Trophoblast cell (in vitro differentiated cells and primary cell): Measurements from ENCODE around the gene KIF23.
"Not testable (repeated sequence)": the region's sequence is repeated elsewhere in the genome, so short reads cannot be mapped to it uniquely, and the experiment has no call there.

ENCODE experiments used
- DNase-seq, 2 donors: peaks; one replicate each; pipeline ENCODE4 v3.0.0-alpha.2; 2016
- H2AFZ ChIP-seq: 2 replicates; pipeline ENCODE4 v1.6.1; 2013; ENCODE audit warnings: low read length, moderate library complexity, mild to moderate bottlenecking; ENCODE audit not compliant: insufficient read depth, poor library complexity
- H2AK5ac ChIP-seq: 2 replicates; pipeline ENCODE4 v1.6.1; 2013; ENCODE audit warnings: mild to moderate bottlenecking, low read length
- H2BK120ac ChIP-seq: 2 replicates; pipeline ENCODE4 v1.6.1; 2013; ENCODE audit warnings: low read length, mild to moderate bottlenecking, moderate library complexity; ENCODE audit not compliant: insufficient read depth, poor library complexity
- H2BK12ac ChIP-seq: 2 replicates; pipeline ENCODE4 v1.6.1; 2013; ENCODE audit warnings: mild to moderate bottlenecking, low read length, moderate library complexity
- H2BK5ac ChIP-seq: 2 replicates; pipeline ENCODE4 v1.6.1; 2013; ENCODE audit warnings: low read length, low read depth, moderate library complexity, mild to moderate bottlenecking; ENCODE audit not compliant: poor library complexity
- H3K14ac ChIP-seq: 2 replicates; pipeline ENCODE4 v1.6.1; 2013; ENCODE audit warnings: mild to moderate bottlenecking, low read length
- H3K18ac ChIP-seq: 2 replicates; pipeline ENCODE4 v1.6.1; 2013; ENCODE audit warnings: mild to moderate bottlenecking, low read length
- H3K23ac ChIP-seq: 2 replicates; pipeline ENCODE4 v1.6.1; 2013; ENCODE audit warnings: low read length
- H3K27ac ChIP-seq: 2 replicates; pipeline ENCODE4 v1.5.1; 2013; ENCODE audit warnings: low read depth, mild to moderate bottlenecking, inconsistent platforms, low read length, moderate library complexity
- H3K27me3 ChIP-seq: 2 replicates; pipeline ENCODE4 v1.6.1; 2013; ENCODE audit warnings: inconsistent platforms, mild to moderate bottlenecking, low read length, moderate library complexity; ENCODE audit not compliant: insufficient read depth
- H3K36me3 ChIP-seq, 2 experiments: 1 replicate in 1 of 2; 2 replicates in 1 of 2; pipeline ENCODE4 v1.6.1; 2013; ENCODE audit warnings: low read length in 2 of 2, mild to moderate bottlenecking in 2 of 2, moderate library complexity in 1 of 2; ENCODE audit not compliant: insufficient read depth in 2 of 2, control insufficient read depth in 1 of 2
- H3K4ac ChIP-seq: 2 replicates; pipeline ENCODE4 v1.6.1; 2013; ENCODE audit warnings: low read depth, mild to moderate bottlenecking, low read length, moderate library complexity
- H3K4me1 ChIP-seq, 2 experiments: 1 replicate in 1 of 2; 2 replicates in 1 of 2; pipeline ENCODE4 v1.6.1; 2013; ENCODE audit warnings: low read length in 2 of 2, mild to moderate bottlenecking in 2 of 2, moderate library complexity in 1 of 2; ENCODE audit not compliant: insufficient read depth in 2 of 2, control insufficient read depth in 1 of 2
- H3K4me2 ChIP-seq: 2 replicates; pipeline ENCODE4 v1.6.1; 2013; ENCODE audit warnings: inconsistent platforms, mild to moderate bottlenecking, low read length, moderate library complexity
- H3K4me3 ChIP-seq: 2 replicates; pipeline ENCODE4 v1.5.1; 2013; ENCODE audit warnings: mild to moderate bottlenecking, low read depth, low read length, inconsistent platforms
- H3K79me1 ChIP-seq: one replicate; pipeline ENCODE4 v1.6.1; 2013; ENCODE audit warnings: low read length
- H3K79me2 ChIP-seq: 2 replicates; pipeline ENCODE4 v1.6.1; 2013; ENCODE audit warnings: low read length, mild to moderate bottlenecking; ENCODE audit not compliant: control insufficient read depth, insufficient read depth, poor library complexity
- H3K9ac ChIP-seq: 2 replicates; pipeline ENCODE4 v1.6.1; 2013; ENCODE audit warnings: mild to moderate bottlenecking, low read length
- H3K9me3 ChIP-seq: 2 replicates; pipeline ENCODE4 v1.6.1; 2013; ENCODE audit warnings: low read depth, mild to moderate bottlenecking, control low read depth, inconsistent platforms, low read length; ENCODE audit not compliant: insufficient read depth
- H4K12ac ChIP-seq: 2 replicates; pipeline ENCODE4 v1.6.1; 2013; ENCODE audit warnings: low read depth, mild to moderate bottlenecking, low read length, moderate library complexity
- H4K8ac ChIP-seq: 2 replicates; pipeline ENCODE4 v1.6.1; 2013; ENCODE audit warnings: low read depth, mild to moderate bottlenecking, low read length, moderate library complexity
- H4K91ac ChIP-seq: one replicate; pipeline ENCODE4 v1.6.1; 2013; ENCODE audit warnings: low read depth, mild to moderate bottlenecking, low read length, moderate library complexity
- WGBS: extraction: QIAGEN DNeasy Blood & Tissue Kit; methylation state at CpG from one replicate; pipeline ENCODE4 v1.1.7; 2013; ENCODE audit warnings: missing lambda C conversion rate; ENCODE audit not compliant: insufficient read length, insufficient coverage; ENCODE audit errors: extremely low coverage; 5-methylcytosine and 5-hydroxymethylcytosine counted together

KIF23 gene

GRCh38 chr15:69450221-69450620, 36.1 kb downstream of the KIF23 start:
- H3K79me1 ChIP-seq, H3K4me2 ChIP-seq, DNase-seq, H4K12ac ChIP-seq, H3K4me1 ChIP-seq, H3K4me3 ChIP-seq, H2AK5ac ChIP-seq, H2BK12ac ChIP-seq, H3K14ac ChIP-seq, H3K27ac ChIP-seq, H3K18ac ChIP-seq, H4K8ac ChIP-seq, H3K9ac ChIP-seq, H3K9me3 ChIP-seq, H4K91ac ChIP-seq, H2BK120ac ChIP-seq, H2AFZ ChIP-seq, H3K4ac ChIP-seq, H3K27me3 ChIP-seq, H2BK5ac ChIP-seq, H3K23ac ChIP-seq: not testable (repeated sequence)
- Histone ChIP-seq H3K36me3 (peaks cover 7 to 20% of the 10 kb centered on the region in 2 experiments), H3K79me2 (peaks cover 12% of the 10 kb centered on the region)
- WGBS = no CpG with 5 or more reads among the region's 4 CpGs

DNA sequence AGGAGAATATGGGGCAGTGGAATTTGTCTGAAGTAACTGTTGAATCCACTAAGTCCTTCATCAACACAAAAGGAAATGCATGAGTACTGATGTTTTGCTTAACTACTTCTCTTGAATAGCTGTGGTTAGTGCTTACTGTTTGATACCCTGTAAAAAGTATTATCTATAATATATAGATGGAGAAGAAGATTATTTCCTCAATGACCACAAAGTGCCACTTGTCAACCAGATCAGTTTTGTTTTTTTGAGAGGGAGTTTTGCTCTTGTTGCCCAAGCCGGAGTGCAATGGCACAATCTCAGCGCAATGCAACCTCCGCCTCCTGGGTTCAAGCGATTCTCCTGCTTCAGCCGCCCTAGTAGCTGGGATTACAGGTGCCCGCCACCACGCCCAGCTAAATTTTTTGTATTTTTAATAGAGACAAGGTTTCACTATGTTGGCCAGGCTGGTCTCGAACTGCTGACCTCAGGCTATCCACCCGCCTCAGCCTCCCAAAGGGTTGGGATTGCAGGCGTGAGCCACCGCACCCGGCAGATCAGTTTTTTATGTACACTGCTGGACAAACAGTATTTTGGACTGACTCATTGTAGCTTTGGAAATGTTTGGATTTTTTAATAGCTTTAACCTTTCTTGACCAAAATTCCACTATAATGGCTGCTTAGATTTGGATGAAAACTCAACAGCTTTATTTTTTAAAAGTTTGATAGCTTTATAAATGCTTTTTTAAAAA, 37.0 kb downstream of the KIF23 start:
- Histone ChIP-seq H3K79me1 (peaks cover 9% of the 10 kb centered on the region), H4K91ac (no peak overlapping the region), H3K4me1 (peaks cover 3 to 5% of the 10 kb centered on the region in 2 experiments), H3K4ac (no peak overlapping the region), H3K36me3 (peaks cover 9 to 26% of the 10 kb centered on the region in 2 experiments), H2BK12ac (no peak overlapping the region), H3K79me2 (peaks cover 12% of the 10 kb centered on the region), H2BK5ac (no peak overlapping the region), H3K9ac (no peak overlapping the region), H3K14ac (no peak overlapping the region), H3K18ac (no peak overlapping the region), H2AFZ (no peak overlapping the region), H3K23ac (no peak overlapping the region), H3K9me3 (no peaks in the 10 kb centered on the region), H2AK5ac (no peak overlapping the region), H4K8ac (no peak overlapping the region), H3K27me3 (no peaks in the 10 kb centered on the region), H2BK120ac (no peak overlapping the region), H3K4me3 (no peak overlapping the region), H3K27ac (no peak overlapping the region), H4K12ac (no peak overlapping the region), H3K4me2 (no peak overlapping the region)
- WGBS = no CpG with 5 or more reads among the region's 12 CpGs
- DNase-seq = no peak

GRCh38 chr15:69451951-69452691, 38.0 kb downstream of the KIF23 start:
- Histone ChIP-seq H3K14ac (peak overlapping the region; percentile 7), H3K4ac (no peak overlapping the region), H3K27me3 (no peaks in the 10 kb centered on the region), H2BK12ac (no peak overlapping the region), H3K79me1 (peaks cover 9% of the 10 kb centered on the region), H4K12ac (peak overlapping the region; percentile 49), H4K91ac (no peak overlapping the region), H2AK5ac (no peak overlapping the region), H3K4me2 (peak overlapping the region; percentile 84), H2AFZ (peak overlapping the region; percentile 30), H3K4me3 (peak overlapping the region; percentile 55), H3K23ac (no peak overlapping the region), H3K27ac (peak overlapping the region; percentile 5), H4K8ac (peak overlapping the region; percentile 76), H3K79me2 (peaks cover 12% of the 10 kb centered on the region), H3K18ac (no peak overlapping the region), H2BK120ac (no peak overlapping the region), H3K9ac (peak overlapping the region; percentile 69), H3K4me1 (peaks cover 3 to 5% of the 10 kb centered on the region in 2 experiments), H2BK5ac (no peak overlapping the region), H3K9me3 (no peaks in the 10 kb centered on the region), H3K36me3 (peaks cover 8 to 24% of the 10 kb centered on the region in 2 experiments)
- DNase-seq = peak; percentile 42 to 66
- no CpG with 5 or more reads among the region's 32 CpGs for WGBS

DNA sequence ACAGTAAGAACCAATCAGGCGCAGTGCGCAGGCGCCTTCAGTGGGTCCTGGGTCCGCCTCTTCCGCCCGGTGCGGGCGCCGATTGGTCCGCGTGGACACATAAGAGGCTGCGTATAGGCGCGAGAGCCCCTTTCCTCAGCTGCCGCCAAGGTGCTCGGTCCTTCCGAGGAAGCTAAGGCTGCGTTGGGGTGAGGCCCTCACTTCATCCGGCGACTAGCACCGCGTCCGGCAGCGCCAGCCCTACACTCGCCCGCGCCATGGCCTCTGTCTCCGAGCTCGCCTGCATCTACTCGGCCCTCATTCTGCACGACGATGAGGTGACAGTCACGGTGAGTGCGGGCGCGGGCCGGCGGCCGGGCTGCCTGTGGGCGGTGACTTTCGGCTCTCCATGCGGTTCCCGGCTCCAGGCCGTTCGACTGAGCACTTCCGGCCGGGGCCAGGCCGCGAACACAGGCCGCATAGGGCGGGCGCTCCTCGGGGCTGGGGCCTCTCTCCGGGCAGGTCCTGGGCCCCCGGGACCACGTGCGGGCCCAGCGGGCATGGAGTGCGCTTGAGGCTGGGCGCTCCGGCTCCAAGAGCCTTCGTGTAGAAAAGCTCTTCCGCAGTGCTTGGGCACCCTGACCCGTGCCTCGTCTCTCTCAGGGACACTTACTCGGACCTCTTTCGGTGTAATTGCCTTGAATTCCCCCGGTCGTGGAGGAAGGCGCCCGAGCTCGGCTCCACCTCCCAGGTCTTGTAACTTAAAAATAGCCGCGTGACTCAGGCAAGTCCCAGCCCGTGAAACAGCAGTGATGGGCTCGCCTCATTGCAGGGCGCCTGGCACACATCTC, 38.8 kb downstream of the KIF23 start, which contains the start of gene RPLP1:
TSS of gene RPLP1 (plus strand) at position 127 of the 830 bp plus-strand sequence. CDS start at position 258, 131 bp downstream.
- Histone ChIP-seq H3K4me2 (peak within 1 kb of the TSS; percentile 87), H3K14ac (peak within 1 kb of the TSS; percentile 93), H3K9ac (peak within 1 kb of the TSS; percentile 92), H3K23ac (no peak within 1 kb of the TSS), H3K4me1 (peaks cover 3 to 5% of the 10 kb centered on the region in 2 experiments), H3K27me3 (no peaks in the 10 kb centered on the region), H2AFZ (peak within 1 kb of the TSS; percentile 30), H3K79me1 (peaks cover 9% of the 10 kb centered on the region), H3K9me3 (no peaks in the 10 kb centered on the region), H3K27ac (peak within 1 kb of the TSS; percentile 40), H4K12ac (peak within 1 kb of the TSS; percentile 49), H3K4ac (peak within 1 kb of the TSS; percentile 99), H2AK5ac (peak within 1 kb of the TSS; percentile 91), H2BK120ac (peak within 1 kb of the TSS; percentile 71), H3K79me2 (peaks cover 12% of the 10 kb centered on the region), H3K18ac (peak within 1 kb of the TSS; percentile 92), H2BK12ac (no peak within 1 kb of the TSS), H4K91ac (peak within 1 kb of the TSS; percentile 83), H3K4me3 (peak within 1 kb of the TSS; percentile 98), H2BK5ac (peak within 1 kb of the TSS; percentile 89), H3K36me3 (peaks cover 8 to 21% of the 10 kb centered on the region in 2 experiments), H4K8ac (peak within 1 kb of the TSS; percentile 76)
- DNase-seq = peak; percentile 95 to 99
- no CpG with 5 or more reads among the region's 77 CpGs for WGBS
